ENCODE data around the gene PRKN. TPM values are rescaled to one million over a fixed set of nuclear protein-coding genes. Genes with fewer than 3 reads are reported as not detected.

The PRKN gene
- total RNA-seq, 4 donors from 2014 or later: 9.6 to 17.0 (median 11.6) TPM

GRCh38 chr6:162157167-162157870, 570.2 kb downstream of the PRKN start:
- no peak for TF ChIP-seq CTCF (IDR thresholded peaks at IDR 0.05; ENCODE audit: low read depth)

- TF ChIP-seq CTCF (IDR thresholded peaks at IDR 0.05; ENCODE audit: low read depth): no peak
Observed at GRCh38 chr6:162156146-162156545, 571.4 kb downstream of the PRKN start.

GRCh38 chr6:162154930-162155329, 572.6 kb downstream of the PRKN start:
- TF ChIP-seq CTCF (IDR thresholded peaks at IDR 0.05; ENCODE audit: low read depth): no peak

- TF ChIP-seq CTCF (IDR thresholded peaks at IDR 0.05; ENCODE audit: low read depth): no peak
Observed at GRCh38 chr6:162154001-162154400, 573.6 kb downstream of the PRKN start.

GRCh38 chr6:162153120-162153519, 574.4 kb downstream of the PRKN start:
- no peak for TF ChIP-seq CTCF (IDR thresholded peaks at IDR 0.05; ENCODE audit: low read depth)

- TF ChIP-seq CTCF (IDR thresholded peaks at IDR 0.05; ENCODE audit: low read depth): no peak
Observed at GRCh38 chr6:162151021-162151665, 576.4 kb downstream of the PRKN start.

- TF ChIP-seq CTCF (IDR thresholded peaks at IDR 0.05; ENCODE audit: low read depth): no peak
Observed at GRCh38 chr6:162150295-162150694, 577.3 kb downstream of the PRKN start.
